Measurements from ENCODE around the gene ZNF746. TPM values are rescaled to one million over a fixed set of nuclear protein-coding genes. Genes with fewer than 3 reads are reported as not detected.

The ZNF746 gene
- total RNA-seq, 1 donor from 2014 or later: 20.6 TPM

DNA sequence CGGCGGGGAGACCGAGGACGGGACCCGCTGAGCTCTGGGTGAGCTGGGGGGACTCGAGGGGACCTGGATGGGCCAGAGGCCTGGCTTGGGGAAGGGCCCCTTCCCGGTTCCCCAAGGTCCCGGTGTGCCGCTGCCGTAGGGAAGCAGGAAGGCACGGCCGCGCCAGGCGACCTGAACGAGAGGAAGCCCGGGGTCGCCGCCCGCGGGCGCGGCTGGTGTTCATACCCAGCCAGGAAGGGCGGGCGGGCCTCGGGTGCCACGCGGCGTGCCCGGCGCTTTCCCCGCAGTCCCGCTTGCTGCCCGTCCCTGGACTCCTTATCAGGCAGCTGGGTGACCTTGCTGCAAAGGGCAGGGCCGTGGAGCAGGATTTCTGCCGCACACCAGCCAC is 74.7 kb downstream of the ZNF746 start:
- intact Hi-C loops (cut with DNase I): no loop called here
- ATAC-seq (peak; percentile 6 to 42), DNase-seq (peak; percentile 61)
- Histone ChIP-seq H3K4me1 (peaks cover 17% of the 10 kb centered on the region), H3K27ac (peak overlapping the region; percentile 71), H3K36me3 (no peaks in the 10 kb centered on the region), H3K4me3 (peak overlapping the region; percentile 61), H3K27me3 (ENCODE audit: low read depth) (no peaks in the 10 kb centered on the region), H3K9me3 (no peaks in the 10 kb centered on the region)
- TF ChIP-seq CTCF (IDR thresholded peaks at IDR 0.05): no peak

Other genes starting within 250 kb of the ZNF746 start
- gene ZNF783, start 235.6 kb downstream of the ZNF746 start, total RNA-seq: 15.1 TPM
- gene ZNF777, start 36.7 kb downstream of the ZNF746 start, total RNA-seq: 8.6 TPM